ENCODE results near the gene RNF220. TPM values are rescaled to one million over a fixed set of nuclear protein-coding genes. Genes with fewer than 3 reads are reported as not detected.

RNF220 gene
- total RNA-seq, 1 donor from 2014 or later: 47.1 TPM

DNA sequence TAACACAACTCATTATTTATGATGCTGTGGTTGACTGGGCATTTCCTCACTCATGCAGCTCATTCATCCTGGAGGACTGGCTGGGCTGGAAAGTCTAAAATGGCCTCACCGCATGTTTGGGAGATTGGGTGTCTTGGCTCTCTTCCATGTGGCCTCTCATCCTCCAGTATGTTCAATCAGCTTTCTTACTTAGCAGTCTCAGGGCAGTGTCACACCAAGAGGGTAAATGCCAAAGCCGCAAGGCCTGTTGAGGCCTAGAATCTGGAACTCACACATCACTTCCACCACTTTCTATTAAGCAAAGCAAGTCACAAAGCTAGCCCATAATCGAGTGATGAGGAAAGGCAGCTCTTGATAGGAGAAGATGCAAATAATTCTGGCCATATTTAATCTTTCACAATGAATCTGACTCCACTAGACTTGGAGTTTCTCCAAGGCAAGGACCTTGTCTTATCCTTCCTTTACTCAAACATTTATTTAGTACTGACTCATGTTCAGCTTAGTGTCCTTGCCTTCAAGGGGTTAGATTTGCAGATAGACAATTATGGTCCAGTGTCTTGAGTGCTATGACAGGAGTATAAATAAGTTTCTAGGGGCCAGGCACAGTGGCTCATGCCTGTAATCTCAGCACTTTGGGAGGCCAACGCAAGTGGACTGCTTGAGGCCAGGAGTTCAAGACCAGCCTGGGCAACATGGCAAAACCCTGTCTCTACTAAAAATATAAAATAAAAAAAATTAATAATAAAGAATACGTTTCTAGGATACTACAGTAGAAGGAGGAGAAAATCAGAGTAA lies 224.1 kb downstream of the RNF220 start:
- Histone ChIP-seq H3K4me3 (ENCODE audit: insufficient read depth, low read depth, low read length) (no peak overlapping the region), H3K79me2 (ENCODE audit: insufficient read depth, low read length) (peaks cover 18% of the 10 kb centered on the region), H3K9ac (ENCODE audit: low read length) (no peak overlapping the region), H3K27me3 (ENCODE audit: insufficient read depth, low read length) (no peaks in the 10 kb centered on the region), H4K20me1 (ENCODE audit: insufficient read depth, low read length) (peaks cover 4% of the 10 kb centered on the region), H3K4me1 (ENCODE audit: insufficient read depth, low read length) (peaks cover 27% of the 10 kb centered on the region), H3K9me3 (ENCODE audit: insufficient read depth, low read depth, low read length) (no peaks in the 10 kb centered on the region), H3K36me3 (ENCODE audit: insufficient read depth, low read length) (peaks cover 3% of the 10 kb centered on the region), H3K27ac (ENCODE audit: low read depth, low read length) (peak overlapping the region; percentile 52), H2AFZ (ENCODE audit: low read depth, low read length) (no peak overlapping the region), H3K4me2 (ENCODE audit: low read length) (peak overlapping the region; percentile 20)
- no peak overlapping the region for H3K4me3 Mint-ChIP-seq (ENCODE audit: unreplicated experiment)
- no peak for TF ChIP-seq EZH2 (IDR thresholded peaks at IDR 0.05; ENCODE audit: insufficient read depth, low read length)
- TF ChIP-seq CTCF (IDR thresholded peaks at IDR 0.05; ENCODE audit: insufficient read depth, low read depth, low read length): no peak
- peaks cover 5% of the 10 kb centered on the region for H3K4me1 Mint-ChIP-seq (ENCODE audit: low read depth, unreplicated experiment)
- H3K27ac Mint-ChIP-seq (ENCODE audit: unreplicated experiment): no peak overlapping the region
- H3K27me3 Mint-ChIP-seq (ENCODE audit: low read depth, unreplicated experiment): peaks cover 7% of the 10 kb centered on the region
- DNase-seq (ENCODE audit: low read depth): peak; percentile 98
- H3K36me3 Mint-ChIP-seq (ENCODE audit: low read depth, unreplicated experiment): peaks cover 3% of the 10 kb centered on the region
- FAIRE-seq: peak; percentile 94
- no peaks in the 10 kb centered on the region for H3K9me3 Mint-ChIP-seq (ENCODE audit: unreplicated experiment)

DNA sequence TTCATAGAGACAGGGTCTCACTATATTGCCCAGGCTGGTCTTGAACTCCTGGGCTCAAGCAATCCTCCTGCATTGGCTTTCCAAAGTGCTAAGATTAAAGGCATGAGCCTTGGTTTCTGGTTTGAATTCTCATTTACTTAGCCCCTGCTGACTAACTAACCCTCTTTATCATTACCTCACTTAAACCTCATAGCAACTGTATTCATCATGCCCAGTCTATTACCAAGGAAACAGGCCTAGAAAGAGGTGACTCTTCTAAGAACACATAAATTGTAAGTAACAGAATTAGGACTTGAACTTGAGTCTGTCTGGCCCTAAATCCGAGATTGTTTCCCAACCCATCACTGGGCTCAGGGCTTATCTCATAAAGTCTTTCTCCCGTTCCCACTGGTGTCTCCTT lies 225.1 kb downstream of the RNF220 start:
- Mint-ChIP-seq H3K4me1 (ENCODE audit: low read depth, unreplicated experiment) (peaks cover 5% of the 10 kb centered on the region), H3K27ac (ENCODE audit: unreplicated experiment) (peak overlapping the region; percentile 21), H3K4me3 (ENCODE audit: unreplicated experiment) (peak overlapping the region; percentile 87), H3K27me3 (ENCODE audit: low read depth, unreplicated experiment) (no peaks in the 10 kb centered on the region), H3K36me3 (ENCODE audit: low read depth, unreplicated experiment) (peaks cover 3% of the 10 kb centered on the region), H3K9me3 (ENCODE audit: unreplicated experiment) (no peaks in the 10 kb centered on the region)
- H3K4me1 ChIP-seq (ENCODE audit: insufficient read depth, low read length): peaks cover 27% of the 10 kb centered on the region
- peaks cover 3% of the 10 kb centered on the region for H3K36me3 ChIP-seq (ENCODE audit: insufficient read depth, low read length)
- peak; percentile 72 for DNase-seq (ENCODE audit: low read depth)
- no peak overlapping the region for H3K9ac ChIP-seq (ENCODE audit: low read length)
- H2AFZ ChIP-seq (ENCODE audit: low read depth, low read length): no peak overlapping the region
- peaks cover 26% of the 10 kb centered on the region for H3K79me2 ChIP-seq (ENCODE audit: insufficient read depth, low read length)
- H3K4me2 ChIP-seq (ENCODE audit: low read length): no peak overlapping the region
- peak overlapping the region; percentile 29 for H3K27ac ChIP-seq (ENCODE audit: low read depth, low read length)
- no peaks in the 10 kb centered on the region for H3K27me3 ChIP-seq (ENCODE audit: insufficient read depth, low read length)
- no peaks in the 10 kb centered on the region for H3K9me3 ChIP-seq (ENCODE audit: insufficient read depth, low read depth, low read length)
- FAIRE-seq: no peak
- peaks cover 6% of the 10 kb centered on the region for H4K20me1 ChIP-seq (ENCODE audit: insufficient read depth, low read length)
- TF ChIP-seq CTCF (IDR thresholded peaks at IDR 0.05; ENCODE audit: insufficient read depth, low read depth, low read length) (no peak), EZH2 (IDR thresholded peaks at IDR 0.05; ENCODE audit: insufficient read depth, low read length) (no peak)
- no peak overlapping the region for H3K4me3 ChIP-seq (ENCODE audit: insufficient read depth, low read depth, low read length)

GRCh38 chr1:44631333-44631646 lies 226.2 kb downstream of the RNF220 start:
- peaks cover 8% of the 10 kb centered on the region for H4K20me1 ChIP-seq (ENCODE audit: insufficient read depth, low read length)
- H3K27me3 ChIP-seq (ENCODE audit: insufficient read depth, low read length): no peaks in the 10 kb centered on the region
- Mint-ChIP-seq H3K36me3 (ENCODE audit: low read depth, unreplicated experiment) (peaks cover 7% of the 10 kb centered on the region), H3K27ac (ENCODE audit: unreplicated experiment) (peak overlapping the region; percentile 97), H3K9me3 (ENCODE audit: unreplicated experiment) (no peaks in the 10 kb centered on the region), H3K4me1 (ENCODE audit: low read depth, unreplicated experiment) (peaks cover 5% of the 10 kb centered on the region), H3K4me3 (ENCODE audit: unreplicated experiment) (peak overlapping the region; percentile 87), H3K27me3 (ENCODE audit: low read depth, unreplicated experiment) (no peaks in the 10 kb centered on the region)
- FAIRE-seq (no peak), DNase-seq (ENCODE audit: low read depth) (no peak)
- peak overlapping the region; percentile 94 for H2AFZ ChIP-seq (ENCODE audit: low read depth, low read length)
- H3K4me3 ChIP-seq (ENCODE audit: insufficient read depth, low read depth, low read length): peak overlapping the region; percentile 70
- H3K9ac ChIP-seq (ENCODE audit: low read length): peak overlapping the region; percentile 91
- H3K4me2 ChIP-seq (ENCODE audit: low read length): peak overlapping the region; percentile 98
- peaks cover 27% of the 10 kb centered on the region for H3K4me1 ChIP-seq (ENCODE audit: insufficient read depth, low read length)
- no peaks in the 10 kb centered on the region for H3K9me3 ChIP-seq (ENCODE audit: insufficient read depth, low read depth, low read length)
- H3K27ac ChIP-seq (ENCODE audit: low read depth, low read length): peak overlapping the region; percentile 88
- H3K36me3 ChIP-seq (ENCODE audit: insufficient read depth, low read length): peaks cover 6% of the 10 kb centered on the region
- peaks cover 34% of the 10 kb centered on the region for H3K79me2 ChIP-seq (ENCODE audit: insufficient read depth, low read length)
- TF ChIP-seq EZH2 (IDR thresholded peaks at IDR 0.05; ENCODE audit: insufficient read depth, low read length): no peak
- no peak for TF ChIP-seq CTCF (IDR thresholded peaks at IDR 0.05; ENCODE audit: insufficient read depth, low read depth, low read length)

All from astrocyte (in vitro differentiated cells and primary cell).